WTC11 (cell line): ENCODE data around the gene CMTM1. TPM values are rescaled to one million over a fixed set of nuclear protein-coding genes. Genes with fewer than 3 reads are reported as not detected.

Source experiments
- ATAC-seq: fragments of 200-7000 bp; cut with Tn5 transposase; 2 replicates; pipeline ENCODE4 v1.10.0; 2021; ENCODE audit warnings: mild to moderate bottlenecking, moderate library complexity
- CTCF ChIA-PET: fragments of 300-600 bp; sonication (Branson Sonifier 250); formaldehyde crosslinking; loops from one replicate; lab custom pipeline; 2021; ENCODE audit warnings: antibody characterized with exemption; lab: Charles Lee
- POLR2A ChIA-PET: fragments of 350-600 bp; sonication (Branson Sonifier 250); formaldehyde crosslinking; loops from one replicate; lab custom pipeline; 2021; ENCODE audit warnings: antibody characterized with exemption; lab: Charles Lee
- DNase-seq: peaks from one replicate; pipeline ENCODE4 v3.0.0; 2021; ENCODE audit warnings: low spot score
- H3K27ac Mint-ChIP-seq: 2 replicates; pipeline ENCODE4 v1.8.0; 2021; ENCODE audit warnings: mixed read lengths
- H3K27me3 Mint-ChIP-seq: 2 replicates; pipeline ENCODE4 v1.8.0; 2021; ENCODE audit warnings: low read depth, mild to moderate bottlenecking, moderate library complexity, mixed read lengths
- H3K36me3 Mint-ChIP-seq: 2 replicates; pipeline ENCODE4 v1.8.0; 2021; ENCODE audit warnings: mixed read lengths
- H3K4me1 Mint-ChIP-seq: 2 replicates; pipeline ENCODE4 v1.8.0; 2022; ENCODE audit warnings: mixed read lengths
- H3K4me3 Mint-ChIP-seq: 2 replicates; pipeline ENCODE4 v1.8.0; 2021; ENCODE audit warnings: mild to moderate bottlenecking, moderate library complexity, mixed read lengths
- H3K9me3 Mint-ChIP-seq: 2 replicates; pipeline ENCODE4 v1.8.0; 2021; ENCODE audit warnings: mixed read lengths
- ATF1 ChIP-seq: sonication (generic); formaldehyde crosslinking; IDR thresholded peaks from 2 replicates; pipeline ENCODE4 v1.8.1; 2023; ENCODE audit warnings: mild to moderate bottlenecking, moderate library complexity, missing genetic modification reagents
- ESRRA ChIP-seq: sonication (generic); formaldehyde crosslinking; IDR thresholded peaks from 2 replicates; pipeline ENCODE4 v1.8.1; 2022; ENCODE audit warnings: mild to moderate bottlenecking, missing genetic modification reagents, borderline replicate concordance
- FOXJ3 ChIP-seq: sonication (generic); formaldehyde crosslinking; IDR thresholded peaks from 2 replicates; pipeline ENCODE4 v1.9.0; 2021; ENCODE audit warnings: missing genetic modification reagents, mild to moderate bottlenecking, borderline replicate concordance
- NR1H2 ChIP-seq: sonication (generic); formaldehyde crosslinking; IDR thresholded peaks from 2 replicates; pipeline ENCODE4 v1.9.0; 2021; ENCODE audit warnings: mild to moderate bottlenecking, moderate library complexity, missing genetic modification reagents
- PRRX2 ChIP-seq: fragments of 250-450 bp; sonication (Bioruptor Pico); IDR thresholded peaks from 2 replicates; pipeline ENCODE4 v1.8.0; 2021; ENCODE audit warnings: mild to moderate bottlenecking
- RELA ChIP-seq: sonication (generic); formaldehyde crosslinking; IDR thresholded peaks from 2 replicates; pipeline ENCODE4 v1.8.1; 2022; ENCODE audit warnings: missing genetic modification reagents, mild to moderate bottlenecking, borderline replicate concordance
- SMAD4 ChIP-seq: sonication (generic); formaldehyde crosslinking; IDR thresholded peaks from 2 replicates; pipeline ENCODE4 v1.8.0; 2022; ENCODE audit warnings: mild to moderate bottlenecking, missing genetic modification reagents
- TEAD4 ChIP-seq: sonication (generic); formaldehyde crosslinking; IDR thresholded peaks from 2 replicates; pipeline ENCODE4 v1.8.0; 2022; ENCODE audit warnings: mild to moderate bottlenecking, missing genetic modification reagents
- TP53 ChIP-seq: sonication (generic); formaldehyde crosslinking; IDR thresholded peaks from 2 replicates; pipeline ENCODE4 v1.8.1; 2023; ENCODE audit warnings: mild to moderate bottlenecking, missing genetic modification reagents
- ZNF232 ChIP-seq: sonication (generic); formaldehyde crosslinking; IDR thresholded peaks from 2 replicates; pipeline ENCODE4 v1.8.0; 2022; ENCODE audit warnings: mild to moderate bottlenecking, missing genetic modification reagents
- ZNF263 ChIP-seq: sonication (generic); formaldehyde crosslinking; IDR thresholded peaks from 2 replicates; pipeline ENCODE4 v1.8.1; 2022; ENCODE audit warnings: low read depth, mild to moderate bottlenecking, moderate library complexity, missing genetic modification reagents
- ZNF416 ChIP-seq: fragments of 250-450 bp; sonication (Bioruptor Pico); IDR thresholded peaks from 2 replicates; pipeline ENCODE4 v1.9.0; 2021; ENCODE audit warnings: mild to moderate bottlenecking, inconsistent platforms
- ZNF423 ChIP-seq: fragments of 250-450 bp; sonication (Bioruptor Pico); IDR thresholded peaks from 2 replicates; pipeline ENCODE4 v2.1.2; 2022; ENCODE audit warnings: mild to moderate bottlenecking, moderate library complexity
- ZNF671 ChIP-seq: fragments of 250-450 bp; sonication (Bioruptor Pico); IDR thresholded peaks from 2 replicates; pipeline ENCODE4 v1.8.0; 2021; ENCODE audit warnings: mild to moderate bottlenecking
- total RNA-seq: library from RNA; stranded (reverse); gene quantifications from 3 replicates; pipeline ENCODE4 v1.2.3, GENCODE V29; 2021
- TF ChIP-seq, protein P1 (sequence below): sonication (generic); formaldehyde crosslinking; IDR thresholded peaks from 2 replicates; pipeline ENCODE4 v1.8.0; 2022; ENCODE audit warnings: mild to moderate bottlenecking, missing genetic modification reagents
- TF ChIP-seq, protein P2 (sequence below): sonication (generic); formaldehyde crosslinking; IDR thresholded peaks from 2 replicates; pipeline ENCODE4 v1.8.0; 2022; ENCODE audit warnings: mild to moderate bottlenecking, missing genetic modification reagents
- TF ChIP-seq, protein P3 (sequence below): fragments of 250-450 bp; sonication (Bioruptor Pico); conservative IDR thresholded peaks from 2 replicates; pipeline ENCODE4 v1.9.0; 2021; ENCODE audit warnings: mild to moderate bottlenecking
- TF ChIP-seq, protein P4 (sequence below): sonication (generic); formaldehyde crosslinking; IDR thresholded peaks from 2 replicates; pipeline ENCODE4 v1.8.1; 2023; ENCODE audit warnings: mild to moderate bottlenecking, missing genetic modification reagents
- TF ChIP-seq, protein P5 (sequence below): fragments of 250-450 bp; sonication (Bioruptor Pico); IDR thresholded peaks from 2 replicates; pipeline ENCODE4 v1.9.0; 2021; ENCODE audit warnings: moderate library complexity, mild to moderate bottlenecking, inconsistent platforms, borderline replicate concordance
- TF ChIP-seq, protein P6 (sequence below): sonication (generic); formaldehyde crosslinking; IDR thresholded peaks from 2 replicates; pipeline ENCODE4 v1.8.1; 2022; ENCODE audit warnings: mild to moderate bottlenecking, missing genetic modification reagents, moderate library complexity, borderline replicate concordance

The CMTM1 gene
- total RNA-seq, 1 experiment from 2014 or later, result 1.6 TPM

DNA sequence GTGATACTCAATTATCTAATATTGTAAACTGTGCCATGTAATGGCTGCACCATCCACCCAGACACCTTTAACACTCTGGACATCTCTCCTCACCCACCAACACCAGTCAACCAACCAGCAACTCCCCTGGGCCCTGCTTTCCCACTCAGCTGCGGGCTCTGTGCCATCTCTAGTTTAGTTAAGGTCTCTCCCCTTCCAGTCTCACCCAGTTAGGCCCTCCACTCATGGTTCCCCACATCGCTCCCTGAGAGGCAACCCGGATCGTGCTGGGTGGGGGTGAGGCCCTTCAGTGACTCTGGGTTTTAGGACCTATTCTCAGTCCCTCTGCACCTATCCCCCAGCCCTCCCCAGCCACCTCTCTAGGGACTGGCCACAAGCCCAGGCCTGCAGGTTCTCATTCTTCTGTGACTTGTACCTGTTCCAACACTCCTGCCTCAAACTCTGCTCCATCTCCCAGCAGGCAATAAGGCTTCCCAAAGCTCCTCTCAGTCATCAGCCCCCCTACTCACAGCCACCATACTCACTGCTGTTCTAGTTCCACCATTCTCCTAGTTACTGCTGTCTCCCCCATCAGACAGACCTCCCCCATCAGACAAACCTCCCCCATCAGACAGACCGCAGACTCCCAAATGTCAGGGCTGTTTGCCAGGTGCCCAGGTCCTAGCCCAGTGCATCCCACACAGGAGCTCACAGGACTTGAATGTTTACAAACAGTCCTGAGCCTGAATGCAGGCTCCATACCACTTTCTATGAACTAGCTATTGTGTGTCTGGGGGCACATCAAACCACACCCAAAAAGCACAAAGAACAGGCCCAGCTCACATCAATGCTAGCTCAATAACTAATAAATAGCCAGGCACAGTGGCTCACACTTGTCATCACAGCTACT lies 18.9 kb upstream of the CMTM1 start:
- Mint-ChIP-seq H3K27ac (0 out of 2 replicates have a peak overlapping the region, but pooled peaks have one; percentile 25), H3K4me1 (peaks cover 30% of the 10 kb centered on the region), H3K27me3 (peaks cover 13% of the 10 kb centered on the region), H3K36me3 (peaks cover under 1% of the 10 kb centered on the region; the same call in 1 of the 2 replicates), H3K4me3 (no peak overlapping the region), H3K9me3 (peaks cover under 1% of the 10 kb centered on the region; the same call in 1 of the 2 replicates)
- TF ChIP-seq ZNF423 (CRISPR knock-in tag) (no peak), TP53 (no peak), PRRX2 (CRISPR knock-in tag) (no peak), RELA (CRISPR knock-in tag) (no peak), ZNF232 (CRISPR knock-in tag) (no peak), SMAD4 (CRISPR knock-in tag) (no peak), ATF1 (CRISPR knock-in tag) (no peak)
- TF ChIP-seq, protein P1, sequence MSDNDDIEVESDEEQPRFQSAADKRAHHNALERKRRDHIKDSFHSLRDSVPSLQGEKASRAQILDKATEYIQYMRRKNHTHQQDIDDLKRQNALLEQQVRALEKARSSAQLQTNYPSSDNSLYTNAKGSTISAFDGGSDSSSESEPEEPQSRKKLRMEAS, result no peak
- TF ChIP-seq, protein P2, sequence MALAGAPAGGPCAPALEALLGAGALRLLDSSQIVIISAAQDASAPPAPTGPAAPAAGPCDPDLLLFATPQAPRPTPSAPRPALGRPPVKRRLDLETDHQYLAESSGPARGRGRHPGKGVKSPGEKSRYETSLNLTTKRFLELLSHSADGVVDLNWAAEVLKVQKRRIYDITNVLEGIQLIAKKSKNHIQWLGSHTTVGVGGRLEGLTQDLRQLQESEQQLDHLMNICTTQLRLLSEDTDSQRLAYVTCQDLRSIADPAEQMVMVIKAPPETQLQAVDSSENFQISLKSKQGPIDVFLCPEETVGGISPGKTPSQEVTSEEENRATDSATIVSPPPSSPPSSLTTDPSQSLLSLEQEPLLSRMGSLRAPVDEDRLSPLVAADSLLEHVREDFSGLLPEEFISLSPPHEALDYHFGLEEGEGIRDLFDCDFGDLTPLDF (CRISPR knock-in tag), result no peak
- ChIA-PET CTCF (interaction anchor here (0.8 to 1.9 kb wide), 4 partner anchors 11 to 141 kb away, joined by 3 to 5 read pairs (median 4); no protein-coding TSS in a partner anchor), POLR2A (no interaction called here)
- DNase-seq, result no peak
- no peak for ATAC-seq

DNA sequence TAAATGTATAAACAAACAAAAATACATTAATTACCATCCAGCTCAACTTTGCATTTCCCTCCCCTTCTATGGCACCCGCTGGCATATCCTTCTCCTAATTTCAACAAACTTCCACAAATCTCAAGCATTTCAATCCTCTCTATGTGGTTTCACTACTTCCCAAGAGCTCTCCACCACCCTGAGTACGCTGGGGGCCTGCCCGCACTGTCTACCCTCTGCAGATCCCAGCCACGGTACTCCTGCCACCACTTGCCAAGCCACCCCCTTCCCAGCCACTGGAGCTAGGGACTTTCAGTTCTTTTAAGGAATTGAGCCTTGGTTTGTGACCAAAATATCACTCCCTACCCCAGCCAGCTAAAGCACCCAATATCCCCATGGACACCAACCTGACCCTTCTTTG lies 18.2 kb upstream of the CMTM1 start:
- Mint-ChIP-seq H3K4me3 (peak overlapping the region; percentile 60), H3K9me3 (peaks cover 3% of the 10 kb centered on the region; the same call in 1 of the 2 replicates), H3K4me1 (peaks cover 32% of the 10 kb centered on the region), H3K36me3 (peaks cover 4% of the 10 kb centered on the region), H3K27me3 (peaks cover 20% of the 10 kb centered on the region), H3K27ac (no peak overlapping the region)
- CTCF ChIA-PET, result interaction anchor here (0.5 to 1.9 kb wide), 5 partner anchors 11 to 239 kb away, joined by 3 to 5 read pairs (median 4); no protein-coding TSS in a partner anchor
- TF ChIP-seq ZNF671 (CRISPR knock-in tag) (no peak), PRRX2 (CRISPR knock-in tag) (no peak)
- TF ChIP-seq, protein P2 (CRISPR knock-in tag), result no peak
- TF ChIP-seq, protein P3, sequence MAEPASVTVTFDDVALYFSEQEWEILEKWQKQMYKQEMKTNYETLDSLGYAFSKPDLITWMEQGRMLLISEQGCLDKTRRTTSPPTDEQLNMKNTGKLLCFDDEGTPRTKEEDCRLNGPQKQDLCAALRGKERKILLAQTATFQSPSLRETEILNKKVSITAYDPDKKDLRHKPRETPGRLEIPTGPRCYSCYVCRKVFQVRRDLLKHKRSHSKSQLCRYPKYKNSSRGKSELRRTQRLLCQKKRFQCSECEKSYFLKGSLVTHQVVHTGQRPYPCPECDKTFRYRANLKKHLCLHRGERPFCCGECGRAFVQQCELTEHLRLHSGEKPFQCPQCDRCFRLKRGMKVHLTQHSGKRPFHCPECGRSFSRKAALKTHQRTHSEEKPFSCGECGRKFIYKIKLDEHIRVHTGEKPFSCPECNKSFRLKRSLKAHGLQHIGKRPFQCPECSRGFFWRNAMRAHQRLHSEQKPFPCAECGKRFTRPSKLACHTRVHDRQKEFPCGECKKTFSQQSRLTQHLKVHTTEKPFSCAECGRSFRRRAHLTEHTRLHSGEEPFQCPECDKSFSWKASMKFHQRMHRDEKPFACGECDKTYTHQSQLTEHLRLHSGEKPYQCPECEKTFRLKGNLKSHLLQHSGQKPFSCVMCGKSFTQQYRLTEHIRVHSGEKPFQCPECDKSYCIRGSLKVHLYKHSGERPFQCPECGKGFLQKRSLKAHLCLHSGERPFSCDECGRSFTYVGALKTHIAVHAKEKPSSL (CRISPR knock-in tag), result no peak
- POLR2A ChIA-PET, result no interaction called here
- DNase-seq, result no peak
- ATAC-seq, result no peak

DNA sequence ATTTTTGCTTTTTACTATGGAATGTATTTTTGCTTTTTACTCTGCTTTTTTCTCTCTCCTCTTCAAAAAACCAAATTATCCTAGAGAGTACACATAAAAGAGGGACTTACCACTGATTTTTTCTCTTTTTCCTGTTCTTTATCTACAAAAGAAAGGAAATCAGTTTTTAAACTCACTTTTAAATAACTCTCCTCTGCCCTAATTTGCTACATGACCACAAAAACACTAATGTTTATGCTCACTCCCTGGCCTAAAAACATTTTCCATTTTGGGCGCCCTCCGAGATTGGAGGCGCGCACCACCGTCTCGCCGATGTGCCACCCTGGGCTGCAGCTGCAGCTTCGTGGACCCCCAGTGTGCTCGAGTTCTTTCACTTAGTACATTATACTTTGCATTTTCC lies 17.4 kb upstream of the CMTM1 start:
- Mint-ChIP-seq H3K4me3 (peak overlapping the region; percentile 60), H3K4me1 (peaks cover 35% of the 10 kb centered on the region), H3K9me3 (peaks cover 3% of the 10 kb centered on the region; the same call in 1 of the 2 replicates), H3K36me3 (peaks cover 4% of the 10 kb centered on the region), H3K27me3 (peaks cover 28% of the 10 kb centered on the region), H3K27ac (peak overlapping the region; percentile 66; the same call in 1 of the 2 replicates)
- CTCF ChIA-PET, result interaction anchor here (1.3 to 1.9 kb wide), 3 partner anchors 37 to 142 kb away, joined by 3 to 5 read pairs (median 4); no protein-coding TSS in a partner anchor
- no peak for ATAC-seq
- DNase-seq, result no peak
- POLR2A ChIA-PET, result no interaction called here
- TF ChIP-seq ESRRA (CRISPR knock-in tag) (no peak), FOXJ3 (CRISPR knock-in tag) (no peak), ZNF416 (CRISPR knock-in tag) (no peak), ZNF263 (CRISPR knock-in tag) (no peak), TEAD4 (CRISPR knock-in tag) (no peak), NR1H2 (no peak), TP53 (no peak), ZNF671 (CRISPR knock-in tag) (no peak)
- TF ChIP-seq, protein P4, sequence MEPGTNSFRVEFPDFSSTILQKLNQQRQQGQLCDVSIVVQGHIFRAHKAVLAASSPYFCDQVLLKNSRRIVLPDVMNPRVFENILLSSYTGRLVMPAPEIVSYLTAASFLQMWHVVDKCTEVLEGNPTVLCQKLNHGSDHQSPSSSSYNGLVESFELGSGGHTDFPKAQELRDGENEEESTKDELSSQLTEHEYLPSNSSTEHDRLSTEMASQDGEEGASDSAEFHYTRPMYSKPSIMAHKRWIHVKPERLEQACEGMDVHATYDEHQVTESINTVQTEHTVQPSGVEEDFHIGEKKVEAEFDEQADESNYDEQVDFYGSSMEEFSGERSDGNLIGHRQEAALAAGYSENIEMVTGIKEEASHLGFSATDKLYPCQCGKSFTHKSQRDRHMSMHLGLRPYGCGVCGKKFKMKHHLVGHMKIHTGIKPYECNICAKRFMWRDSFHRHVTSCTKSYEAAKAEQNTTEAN, result no peak
- TF ChIP-seq, protein P5, sequence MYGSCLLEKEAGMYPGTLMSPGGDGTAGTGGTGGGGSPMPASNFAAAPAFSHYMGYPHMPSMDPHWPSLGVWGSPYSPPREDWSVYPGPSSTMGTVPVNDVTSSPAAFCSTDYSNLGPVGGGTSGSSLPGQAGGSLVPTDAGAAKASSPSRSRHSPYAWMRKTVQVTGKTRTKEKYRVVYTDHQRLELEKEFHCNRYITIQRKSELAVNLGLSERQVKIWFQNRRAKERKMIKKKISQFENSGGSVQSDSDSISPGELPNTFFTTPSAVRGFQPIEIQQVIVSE (CRISPR knock-in tag), result no peak
- TF ChIP-seq, protein P6, sequence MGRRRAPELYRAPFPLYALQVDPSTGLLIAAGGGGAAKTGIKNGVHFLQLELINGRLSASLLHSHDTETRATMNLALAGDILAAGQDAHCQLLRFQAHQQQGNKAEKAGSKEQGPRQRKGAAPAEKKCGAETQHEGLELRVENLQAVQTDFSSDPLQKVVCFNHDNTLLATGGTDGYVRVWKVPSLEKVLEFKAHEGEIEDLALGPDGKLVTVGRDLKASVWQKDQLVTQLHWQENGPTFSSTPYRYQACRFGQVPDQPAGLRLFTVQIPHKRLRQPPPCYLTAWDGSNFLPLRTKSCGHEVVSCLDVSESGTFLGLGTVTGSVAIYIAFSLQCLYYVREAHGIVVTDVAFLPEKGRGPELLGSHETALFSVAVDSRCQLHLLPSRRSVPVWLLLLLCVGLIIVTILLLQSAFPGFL (CRISPR knock-in tag), result no peak
